K562 (cell line): ENCODE data around the gene NMNAT2.

ENCODE experiments used
- CBX3 ChIP-seq, 2 experiments: IDR thresholded peaks; 1 replicate in 1 of 2; 2 replicates in 1 of 2; pipeline ENCODE4 v1.6.1; 2012; ENCODE audit warnings: inconsistent platforms in 2 of 2, low read length in 2 of 2, borderline replicate concordance in 1 of 2, control low read depth in 1 of 2
- CREM ChIP-seq: IDR thresholded peaks from 2 replicates; pipeline ENCODE4 v1.6.1; 2014; ENCODE audit warnings: antibody characterized with exemption, low read depth
- ESRRA ChIP-seq: fragments of 450-650 bp; IDR thresholded peaks from 2 replicates; pipeline ENCODE4 v1.6.1; 2014; ENCODE audit warnings: low read depth, mild to moderate bottlenecking, moderate library complexity, borderline replicate concordance
- GABPA ChIP-seq: fragments of 200-800 bp; sonication (Bioruptor generic); conservative IDR thresholded peaks from 2 replicates; pipeline ENCODE4 v1.6.1; 2016; ENCODE audit warnings: low read depth, missing genetic modification characterization, missing compliant biosample characterization
- HMG20B ChIP-seq: fragments of 250-450 bp; sonication (Bioruptor Pico); IDR thresholded peaks from 2 replicates; pipeline ENCODE4 v1.5.0; 2021; ENCODE audit warnings: mild to moderate bottlenecking
- RBM39 ChIP-seq: fragments of 200-400 bp; formaldehyde crosslinking; optimal IDR thresholded peaks from 2 replicates; pipeline ENCODE3; 2018; ENCODE audit warnings: low read depth, low read length
- USF2 ChIP-seq: sonication (generic); formaldehyde crosslinking; IDR thresholded peaks from 2 replicates; pipeline ENCODE4 v1.5.0; 2020; ENCODE audit warnings: missing genetic modification reagents
- ZNF124 ChIP-seq: sonication (generic); formaldehyde crosslinking; IDR thresholded peaks from 2 replicates; pipeline ENCODE4 v1.8.1; 2022; ENCODE audit warnings: missing genetic modification reagents
- TF ChIP-seq, protein P1 (sequence below), 2 experiments: fragments of 450-650 bp; formaldehyde crosslinking in 1 of 2; IDR thresholded peaks; 2 replicates each; pipeline versions ENCODE4 v1.4.0 to v1.6.1; 2014 to 2020; ENCODE audit warnings: mild to moderate bottlenecking in 2 of 2, borderline replicate concordance in 1 of 2, low read depth in 1 of 2
- TF ChIP-seq, protein P2 (sequence below): fragments of 200-800 bp; sonication (Bioruptor generic); IDR thresholded peaks from 2 replicates; pipeline ENCODE4 v1.6.1; 2016; ENCODE audit warnings: missing genetic modification characterization, missing compliant biosample characterization

DNA sequence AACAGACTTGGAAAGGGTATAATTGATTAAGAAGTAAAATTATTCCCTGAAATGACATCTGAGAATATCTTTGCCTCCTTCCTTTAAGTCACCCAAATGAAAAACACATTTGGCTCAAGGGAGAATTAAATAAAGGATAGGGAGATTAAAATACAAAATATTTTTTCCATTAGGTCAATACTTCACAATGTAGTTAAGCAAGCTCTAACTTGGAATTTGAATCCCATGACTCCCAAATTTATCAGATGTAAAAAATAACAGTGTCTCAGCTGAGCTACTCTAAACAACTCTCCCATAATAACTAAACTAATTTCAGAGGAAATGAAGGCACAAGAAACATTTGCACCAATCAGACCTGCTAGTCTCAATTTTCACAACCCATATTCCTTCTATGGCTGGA, 6.5 kb upstream of the NMNAT2 start:
- TF ChIP-seq, protein P1, sequence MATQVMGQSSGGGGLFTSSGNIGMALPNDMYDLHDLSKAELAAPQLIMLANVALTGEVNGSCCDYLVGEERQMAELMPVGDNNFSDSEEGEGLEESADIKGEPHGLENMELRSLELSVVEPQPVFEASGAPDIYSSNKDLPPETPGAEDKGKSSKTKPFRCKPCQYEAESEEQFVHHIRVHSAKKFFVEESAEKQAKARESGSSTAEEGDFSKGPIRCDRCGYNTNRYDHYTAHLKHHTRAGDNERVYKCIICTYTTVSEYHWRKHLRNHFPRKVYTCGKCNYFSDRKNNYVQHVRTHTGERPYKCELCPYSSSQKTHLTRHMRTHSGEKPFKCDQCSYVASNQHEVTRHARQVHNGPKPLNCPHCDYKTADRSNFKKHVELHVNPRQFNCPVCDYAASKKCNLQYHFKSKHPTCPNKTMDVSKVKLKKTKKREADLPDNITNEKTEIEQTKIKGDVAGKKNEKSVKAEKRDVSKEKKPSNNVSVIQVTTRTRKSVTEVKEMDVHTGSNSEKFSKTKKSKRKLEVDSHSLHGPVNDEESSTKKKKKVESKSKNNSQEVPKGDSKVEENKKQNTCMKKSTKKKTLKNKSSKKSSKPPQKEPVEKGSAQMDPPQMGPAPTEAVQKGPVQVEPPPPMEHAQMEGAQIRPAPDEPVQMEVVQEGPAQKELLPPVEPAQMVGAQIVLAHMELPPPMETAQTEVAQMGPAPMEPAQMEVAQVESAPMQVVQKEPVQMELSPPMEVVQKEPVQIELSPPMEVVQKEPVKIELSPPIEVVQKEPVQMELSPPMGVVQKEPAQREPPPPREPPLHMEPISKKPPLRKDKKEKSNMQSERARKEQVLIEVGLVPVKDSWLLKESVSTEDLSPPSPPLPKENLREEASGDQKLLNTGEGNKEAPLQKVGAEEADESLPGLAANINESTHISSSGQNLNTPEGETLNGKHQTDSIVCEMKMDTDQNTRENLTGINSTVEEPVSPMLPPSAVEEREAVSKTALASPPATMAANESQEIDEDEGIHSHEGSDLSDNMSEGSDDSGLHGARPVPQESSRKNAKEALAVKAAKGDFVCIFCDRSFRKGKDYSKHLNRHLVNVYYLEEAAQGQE (IDR thresholded peaks at IDR 0.05; ENCODE audit: borderline replicate concordance): no peak
- TF ChIP-seq, protein P1 (CRISPR knock-in tag; IDR thresholded peaks at IDR 0.05; ENCODE audit: low read depth): no peak
- TF ChIP-seq ESRRA (no peak), RBM39 (no peak), ZNF124 (CRISPR knock-in tag) (no peak), CBX3 (IDR thresholded peaks at IDR 0.05; ENCODE audit: borderline replicate concordance in 1 of 2, low read length in 2 of 2) (no peak), GABPA (tag) (no peak), USF2 (CRISPR knock-in tag) (no peak), CREM (no peak), HMG20B (CRISPR knock-in tag) (no peak)
- TF ChIP-seq, protein P2, sequence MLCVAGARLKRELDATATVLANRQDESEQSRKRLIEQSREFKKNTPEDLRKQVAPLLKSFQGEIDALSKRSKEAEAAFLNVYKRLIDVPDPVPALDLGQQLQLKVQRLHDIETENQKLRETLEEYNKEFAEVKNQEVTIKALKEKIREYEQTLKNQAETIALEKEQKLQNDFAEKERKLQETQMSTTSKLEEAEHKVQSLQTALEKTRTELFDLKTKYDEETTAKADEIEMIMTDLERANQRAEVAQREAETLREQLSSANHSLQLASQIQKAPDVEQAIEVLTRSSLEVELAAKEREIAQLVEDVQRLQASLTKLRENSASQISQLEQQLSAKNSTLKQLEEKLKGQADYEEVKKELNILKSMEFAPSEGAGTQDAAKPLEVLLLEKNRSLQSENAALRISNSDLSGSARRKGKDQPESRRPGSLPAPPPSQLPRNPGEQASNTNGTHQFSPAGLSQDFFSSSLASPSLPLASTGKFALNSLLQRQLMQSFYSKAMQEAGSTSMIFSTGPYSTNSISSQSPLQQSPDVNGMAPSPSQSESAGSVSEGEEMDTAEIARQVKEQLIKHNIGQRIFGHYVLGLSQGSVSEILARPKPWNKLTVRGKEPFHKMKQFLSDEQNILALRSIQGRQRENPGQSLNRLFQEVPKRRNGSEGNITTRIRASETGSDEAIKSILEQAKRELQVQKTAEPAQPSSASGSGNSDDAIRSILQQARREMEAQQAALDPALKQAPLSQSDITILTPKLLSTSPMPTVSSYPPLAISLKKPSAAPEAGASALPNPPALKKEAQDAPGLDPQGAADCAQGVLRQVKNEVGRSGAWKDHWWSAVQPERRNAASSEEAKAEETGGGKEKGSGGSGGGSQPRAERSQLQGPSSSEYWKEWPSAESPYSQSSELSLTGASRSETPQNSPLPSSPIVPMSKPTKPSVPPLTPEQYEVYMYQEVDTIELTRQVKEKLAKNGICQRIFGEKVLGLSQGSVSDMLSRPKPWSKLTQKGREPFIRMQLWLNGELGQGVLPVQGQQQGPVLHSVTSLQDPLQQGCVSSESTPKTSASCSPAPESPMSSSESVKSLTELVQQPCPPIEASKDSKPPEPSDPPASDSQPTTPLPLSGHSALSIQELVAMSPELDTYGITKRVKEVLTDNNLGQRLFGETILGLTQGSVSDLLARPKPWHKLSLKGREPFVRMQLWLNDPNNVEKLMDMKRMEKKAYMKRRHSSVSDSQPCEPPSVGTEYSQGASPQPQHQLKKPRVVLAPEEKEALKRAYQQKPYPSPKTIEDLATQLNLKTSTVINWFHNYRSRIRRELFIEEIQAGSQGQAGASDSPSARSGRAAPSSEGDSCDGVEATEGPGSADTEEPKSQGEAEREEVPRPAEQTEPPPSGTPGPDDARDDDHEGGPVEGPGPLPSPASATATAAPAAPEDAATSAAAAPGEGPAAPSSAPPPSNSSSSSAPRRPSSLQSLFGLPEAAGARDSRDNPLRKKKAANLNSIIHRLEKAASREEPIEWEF (CRISPR knock-in tag): no peak
